ENCODE results near the gene DACT3. TPM values are rescaled to one million over a fixed set of nuclear protein-coding genes. Genes with fewer than 3 reads are reported as not detected.

DACT3 gene
- total and polyA plus RNA-seq, 2 of the 13 experiments (the other 11 are each of a cell fraction or from before 2014, with no cell fraction given), result 0.04 TPM; not detected in 1

DNA sequence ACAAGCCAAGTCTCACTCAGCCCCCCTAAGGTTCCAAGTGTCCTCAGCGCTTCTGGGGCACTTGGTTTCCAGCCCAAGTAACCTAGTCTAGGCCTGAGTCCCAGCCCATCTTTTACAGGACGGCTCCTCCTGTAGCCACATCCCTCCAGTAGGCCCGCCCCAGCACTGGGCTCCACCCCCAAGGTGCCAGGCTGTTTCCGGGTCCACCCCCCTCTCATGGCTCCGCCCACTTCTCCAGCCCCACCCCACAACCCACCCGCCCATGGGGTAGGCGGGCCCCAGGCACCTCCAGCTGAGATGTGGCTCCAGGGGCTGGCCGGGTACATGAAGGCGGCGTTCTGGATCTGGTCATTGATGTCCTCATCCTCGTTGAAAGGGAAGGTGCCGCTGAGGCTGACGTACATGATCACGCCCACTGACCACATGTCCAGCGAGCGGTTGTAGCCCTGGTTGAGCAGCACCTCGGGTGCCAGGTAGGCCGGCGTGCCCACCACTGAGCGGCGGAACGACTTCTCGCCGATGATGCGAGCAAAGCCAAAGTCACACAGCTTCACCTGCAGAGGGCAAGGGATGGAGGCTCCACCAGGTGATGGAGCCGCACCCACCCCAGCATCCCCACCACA is 17.2 kb upstream of the DACT3 start (continued):
- TF ChIP-seq, protein P1, sequence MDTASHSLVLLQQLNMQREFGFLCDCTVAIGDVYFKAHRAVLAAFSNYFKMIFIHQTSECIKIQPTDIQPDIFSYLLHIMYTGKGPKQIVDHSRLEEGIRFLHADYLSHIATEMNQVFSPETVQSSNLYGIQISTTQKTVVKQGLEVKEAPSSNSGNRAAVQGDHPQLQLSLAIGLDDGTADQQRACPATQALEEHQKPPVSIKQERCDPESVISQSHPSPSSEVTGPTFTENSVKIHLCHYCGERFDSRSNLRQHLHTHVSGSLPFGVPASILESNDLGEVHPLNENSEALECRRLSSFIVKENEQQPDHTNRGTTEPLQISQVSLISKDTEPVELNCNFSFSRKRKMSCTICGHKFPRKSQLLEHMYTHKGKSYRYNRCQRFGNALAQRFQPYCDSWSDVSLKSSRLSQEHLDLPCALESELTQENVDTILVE (CRISPR knock-in tag; IDR thresholded peaks at IDR 0.05), result no peak
- no peak for TF ChIP-seq KMT2A (CRISPR knock-in tag; IDR thresholded peaks at IDR 0.05)
- no peak for TF ChIP-seq ZBTB43 (CRISPR knock-in tag; conservative IDR thresholded peaks at IDR 0.05)
- TF ChIP-seq ZSCAN9 (CRISPR knock-in tag; IDR thresholded peaks at IDR 0.05; ENCODE audit: borderline replicate concordance), result no peak
- no peak for TF ChIP-seq ZNF607 (CRISPR knock-in tag; IDR thresholded peaks at IDR 0.05; ENCODE audit: borderline replicate concordance)

DNA sequence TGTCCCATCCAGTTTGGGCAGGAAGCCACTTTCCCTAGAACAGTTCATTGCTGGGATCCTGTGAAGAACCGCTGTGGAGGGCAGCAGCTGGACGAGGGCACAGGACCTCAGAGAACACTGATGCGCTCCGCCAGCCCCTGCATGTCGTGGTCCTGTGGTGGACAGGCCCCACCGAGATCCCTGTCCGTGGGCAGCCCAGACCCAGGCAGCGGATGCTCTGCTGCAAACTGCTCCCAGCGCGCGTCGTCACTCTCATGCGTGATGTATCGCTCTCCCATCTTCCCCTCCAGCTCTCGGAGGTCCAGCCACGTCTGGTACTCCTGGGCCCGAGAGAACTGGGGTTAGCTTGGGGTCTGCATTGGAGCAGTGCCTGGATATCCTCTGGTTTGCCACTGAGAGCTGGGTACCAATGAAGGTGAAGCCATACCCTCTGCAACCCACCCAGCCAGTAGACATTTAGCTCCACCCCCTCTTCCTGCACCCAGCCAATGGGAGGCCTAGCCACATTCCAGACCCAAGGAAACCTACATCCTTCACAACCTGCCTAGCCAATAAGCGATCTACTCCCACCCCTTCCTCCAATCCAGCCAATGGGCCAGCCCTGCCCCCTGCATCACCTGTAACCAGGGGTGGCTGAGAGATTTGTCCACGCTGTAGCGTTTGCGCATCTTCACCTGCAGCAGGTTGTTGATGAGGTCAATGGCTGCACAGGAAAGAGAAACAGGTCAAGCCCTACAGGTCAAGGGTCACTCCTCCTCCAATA is 13.6 kb upstream of the DACT3 start:
- intact Hi-C loops (cut with micrococcal nuclease; ENCODE audit: unreplicated experiment) (no loop called here), in situ Hi-C loops (cut with HindIII; ENCODE audit: extremely low pct_ligation_motif_present, low pct_unique_long_range_greater_than_20kb) (no loop called here)
- Histone ChIP-seq H3K27me3 (ENCODE audit: control insufficient read depth in 1 of 2, insufficient read depth in 2 of 2, low read length in 2 of 2) (no peaks in the 10 kb centered on the region), H3K4me2 (ENCODE audit: low read depth, low read length) (no peak overlapping the region), H3K4me1 (ENCODE audit: insufficient read depth, low read length) (no peaks in the 10 kb centered on the region), H4K20me1 (ENCODE audit: insufficient read depth, low read length) (0 out of 2 replicates have a peak, but pooled peaks cover 2% of the 10 kb centered on the region), H3K4me3 (replicated peaks in 1 of 3; ENCODE audit: insufficient read depth in 1 of 3, low read depth in 2 of 3, low read length in 3 of 3) (no peak overlapping the region), H3K27ac (ENCODE audit: extremely low read length, insufficient read depth, low read length) (no peak overlapping the region), H3K9ac (ENCODE audit: insufficient read depth, low read depth, low read length) (no peak overlapping the region), H3K36me3 (replicated peaks in 1 of 2; ENCODE audit: control insufficient read depth in 1 of 2, insufficient read depth in 2 of 2, low read length in 2 of 2) (peaks cover 5 to 38% of the 10 kb centered on the region in 2 experiments), H2AFZ (ENCODE audit: low read length) (no peak overlapping the region), H3K79me2 (ENCODE audit: insufficient read depth, low read length) (no peaks in the 10 kb centered on the region), H3K9me3 (ENCODE audit: low read length) (no peaks in the 10 kb centered on the region)
- ChIA-PET POLR2A (no interaction called here), CTCF (ENCODE audit: low intra/inter-chr PET ratio, low total read pairs) (no interaction called here)
- no TSS peak for BruUV-seq (replicated peaks)
- peak; percentile 65 for ATAC-seq
- 98% methylated on average over 17 of the region's 21 CpGs for WGBS (ENCODE audit: low lambda C conversion rate)
- DNase-seq (ENCODE audit: low spot score), result no peak
- no peak for FAIRE-seq
- no peak for TF ChIP-seq TAF15 (IDR thresholded peaks at IDR 0.05; ENCODE audit: low read depth, low read length, poor library complexity, severe bottlenecking)
- no peak for TF ChIP-seq KMT2A (CRISPR knock-in tag; IDR thresholded peaks at IDR 0.05)
- TF ChIP-seq CREM (IDR thresholded peaks at IDR 0.05), result peak; percentile 12; the same call in 1 of the 2 replicates
- TF ChIP-seq CREM (CRISPR knock-in tag; IDR thresholded peaks at IDR 0.05), result no peak
- no peak for TF ChIP-seq ZBTB3 (CRISPR knock-in tag; IDR thresholded peaks at IDR 0.05; ENCODE audit: borderline replicate concordance, low read depth)
- TF ChIP-seq ETV5 (CRISPR knock-in tag; IDR thresholded peaks at IDR 0.05; ENCODE audit: borderline replicate concordance), result no peak
- TF ChIP-seq SAP130 (CRISPR knock-in tag; IDR thresholded peaks at IDR 0.05; ENCODE audit: low read depth), result no peak
- no peak for TF ChIP-seq ZNF616 (CRISPR knock-in tag; IDR thresholded peaks at IDR 0.05; ENCODE audit: low read depth)
- no peak for TF ChIP-seq EP300 (IDR thresholded peaks at IDR 0.05; ENCODE audit: low read depth in 2 of 2, low read length in 2 of 2)
- TF ChIP-seq EP300 (CRISPR knock-in tag; IDR thresholded peaks at IDR 0.05; ENCODE audit: borderline replicate concordance), result no peak
- TF ChIP-seq NPAS2 (CRISPR knock-in tag; IDR thresholded peaks at IDR 0.05; ENCODE audit: borderline replicate concordance), result no peak
- peak; percentile 98 for TF ChIP-seq RFXAP (CRISPR knock-in tag; IDR thresholded peaks at IDR 0.05; ENCODE audit: borderline replicate concordance)
- no peak for TF ChIP-seq ZNF572 (CRISPR knock-in tag; IDR thresholded peaks at IDR 0.05)
- TF ChIP-seq, protein P2, sequence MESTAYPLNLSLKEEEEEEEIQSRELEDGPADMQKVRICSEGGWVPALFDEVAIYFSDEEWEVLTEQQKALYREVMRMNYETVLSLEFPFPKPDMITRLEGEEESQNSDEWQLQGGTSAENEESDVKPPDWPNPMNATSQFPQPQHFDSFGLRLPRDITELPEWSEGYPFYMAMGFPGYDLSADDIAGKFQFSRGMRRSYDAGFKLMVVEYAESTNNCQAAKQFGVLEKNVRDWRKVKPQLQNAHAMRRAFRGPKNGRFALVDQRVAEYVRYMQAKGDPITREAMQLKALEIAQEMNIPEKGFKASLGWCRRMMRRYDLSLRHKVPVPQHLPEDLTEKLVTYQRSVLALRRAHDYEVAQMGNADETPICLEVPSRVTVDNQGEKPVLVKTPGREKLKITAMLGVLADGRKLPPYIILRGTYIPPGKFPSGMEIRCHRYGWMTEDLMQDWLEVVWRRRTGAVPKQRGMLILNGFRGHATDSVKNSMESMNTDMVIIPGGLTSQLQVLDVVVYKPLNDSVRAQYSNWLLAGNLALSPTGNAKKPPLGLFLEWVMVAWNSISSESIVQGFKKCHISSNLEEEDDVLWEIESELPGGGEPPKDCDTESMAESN (CRISPR knock-in tag; conservative IDR thresholded peaks at IDR 0.05), result no peak
- TF ChIP-seq ZNF703 (CRISPR knock-in tag; IDR thresholded peaks at IDR 0.05; ENCODE audit: borderline replicate concordance), result no peak

Measured in HepG2 (cell line).